Stomach smooth muscle (tissue), 2 donors: Measurements from ENCODE around the gene GOLGB1.
"Not testable (repeated sequence)": the region's sequence is repeated elsewhere in the genome, so short reads cannot be mapped to it uniquely, and the experiment has no call there.

ENCODE experiments used
- H3K27ac ChIP-seq: one replicate; pipeline ENCODE4 v1.7.0; 2013; ENCODE audit warnings: mild to moderate bottlenecking, low read length, inconsistent platforms
- H3K27me3 ChIP-seq, 2 donors: one replicate each; pipeline ENCODE4 v1.7.0; 2013; ENCODE audit warnings: low read length in 2 of 2; ENCODE audit not compliant: insufficient read depth in 2 of 2, control insufficient read depth in 1 of 2
- H3K36me3 ChIP-seq, 2 donors: one replicate each; pipeline ENCODE4 v1.7.0; 2013; ENCODE audit warnings: low read length in 2 of 2; ENCODE audit not compliant: control insufficient read depth in 2 of 2, insufficient read depth in 2 of 2
- H3K4me1 ChIP-seq: one replicate; pipeline ENCODE4 v1.7.0; 2013; ENCODE audit warnings: low read length; ENCODE audit not compliant: control insufficient read depth, insufficient read depth
- H3K4me3 ChIP-seq, 2 donors: one replicate each; pipeline ENCODE4 v1.7.0; 2013; ENCODE audit warnings: low read length in 2 of 2
- H3K9ac ChIP-seq, 2 donors: one replicate each; pipeline ENCODE4 v1.7.0; 2013; ENCODE audit warnings: low read length in 2 of 2, mild to moderate bottlenecking in 1 of 2
- H3K9me3 ChIP-seq, 2 donors: one replicate each; pipeline ENCODE4 v1.7.0; 2013; ENCODE audit warnings: low read length in 2 of 2; ENCODE audit not compliant: control insufficient read depth in 2 of 2
- donor health status: healthy.
- donor health status: Pancreatic carcinoma.

GOLGB1 gene

GRCh38 chr3:121743106-121743505 is 6.4 kb downstream of the GOLGB1 start:
- not testable (repeated sequence) for H3K9ac ChIP-seq, H3K36me3 ChIP-seq, H3K4me1 ChIP-seq, H3K4me3 ChIP-seq, H3K27ac ChIP-seq, H3K27me3 ChIP-seq, H3K9me3 ChIP-seq

- H3K9me3 ChIP-seq, result no peaks in the 10 kb centered on the region
- no peak overlapping the region for H3K4me3 ChIP-seq
- H3K4me1 ChIP-seq, result no peaks in the 10 kb centered on the region
- H3K27me3 ChIP-seq, result no peaks in the 10 kb centered on the region
- H3K36me3 ChIP-seq, result peaks cover 0 to 4% of the 10 kb centered on the region in 2 donors
- no peak overlapping the region for H3K27ac ChIP-seq
- no peak overlapping the region for H3K9ac ChIP-seq
Measured at GRCh38 chr3:121740896-121741295, 8.6 kb downstream of the GOLGB1 start.

GRCh38 chr3:121739902-121740301 is 9.6 kb downstream of the GOLGB1 start:
- Histone ChIP-seq H3K9me3 (no peaks in the 10 kb centered on the region), H3K27ac (no peak overlapping the region), H3K9ac (no peak overlapping the region), H3K4me1 (no peaks in the 10 kb centered on the region), H3K4me3 (no peak overlapping the region), H3K36me3 (peaks cover 0 to 4% of the 10 kb centered on the region in 2 donors), H3K27me3 (no peaks in the 10 kb centered on the region)

GRCh38 chr3:121737644-121738043 is 11.9 kb downstream of the GOLGB1 start:
- Histone ChIP-seq H3K4me1 (no peaks in the 10 kb centered on the region), H3K9ac (no peak overlapping the region), H3K9me3 (no peaks in the 10 kb centered on the region), H3K27me3 (no peaks in the 10 kb centered on the region), H3K4me3 (no peak overlapping the region), H3K27ac (no peak overlapping the region), H3K36me3 (peaks cover 0 to 4% of the 10 kb centered on the region in 2 donors)

GRCh38 chr3:121736112-121736511 is 13.4 kb downstream of the GOLGB1 start:
- H3K27ac ChIP-seq, result no peak overlapping the region
- no peaks in the 10 kb centered on the region for H3K4me1 ChIP-seq
- no peak overlapping the region for H3K9ac ChIP-seq
- no peaks in the 10 kb centered on the region for H3K27me3 ChIP-seq
- no peak overlapping the region for H3K4me3 ChIP-seq
- peaks cover 0 to 4% of the 10 kb centered on the region in 2 donors for H3K36me3 ChIP-seq
- no peaks in the 10 kb centered on the region for H3K9me3 ChIP-seq

GRCh38 chr3:121735047-121735696 is 14.4 kb downstream of the GOLGB1 start:
- no peaks in the 10 kb centered on the region for H3K4me1 ChIP-seq
- peaks cover 0 to 4% of the 10 kb centered on the region in 2 donors for H3K36me3 ChIP-seq

GRCh38 chr3:121730940-121731687 is 18.4 kb downstream of the GOLGB1 start:
- no peak overlapping the region for H3K27ac ChIP-seq

More at GRCh38 chr3:121735047-121735696, 14.4 kb downstream of the GOLGB1 start:
- Histone ChIP-seq H3K9me3 (no peaks in the 10 kb centered on the region), H3K9ac (no peak overlapping the region), H3K27ac (no peak overlapping the region), H3K4me3 (no peak overlapping the region), H3K27me3 (no peaks in the 10 kb centered on the region)

GRCh38 chr3:121724130-121724529 is 25.4 kb downstream of the GOLGB1 start:
- peaks cover 41 to 47% of the 10 kb centered on the region in 2 donors for H3K36me3 ChIP-seq
- H3K4me1 ChIP-seq, result no peaks in the 10 kb centered on the region
- no peak overlapping the region for H3K4me3 ChIP-seq
- no peaks in the 10 kb centered on the region for H3K9me3 ChIP-seq
- no peaks in the 10 kb centered on the region for H3K27me3 ChIP-seq
- H3K27ac ChIP-seq, result no peak overlapping the region
- no peak overlapping the region for H3K9ac ChIP-seq

More at GRCh38 chr3:121730940-121731687, 18.4 kb downstream of the GOLGB1 start:
- Histone ChIP-seq H3K9me3 (no peaks in the 10 kb centered on the region), H3K27me3 (no peaks in the 10 kb centered on the region), H3K36me3 (peaks cover 7 to 13% of the 10 kb centered on the region in 2 donors), H3K9ac (no peak overlapping the region), H3K4me3 (no peak overlapping the region), H3K4me1 (no peaks in the 10 kb centered on the region)

GRCh38 chr3:121723485-121723884 is 26.1 kb downstream of the GOLGB1 start:
- H3K9ac ChIP-seq, result no peak overlapping the region
- no peaks in the 10 kb centered on the region for H3K27me3 ChIP-seq
- H3K27ac ChIP-seq, result no peak overlapping the region
- H3K36me3 ChIP-seq, result peaks cover 43 to 52% of the 10 kb centered on the region in 2 donors
- no peak overlapping the region for H3K4me3 ChIP-seq
- H3K4me1 ChIP-seq, result no peaks in the 10 kb centered on the region
- H3K9me3 ChIP-seq, result no peaks in the 10 kb centered on the region

GRCh38 chr3:121722411-121722810 is 27.1 kb downstream of the GOLGB1 start:
- H3K27ac ChIP-seq, result no peak overlapping the region

GRCh38 chr3:121720163-121720562 is 29.4 kb downstream of the GOLGB1 start:
- Histone ChIP-seq H3K36me3 (peaks cover 52 to 62% of the 10 kb centered on the region in 2 donors), H3K4me3 (no peak overlapping the region), H3K4me1 (no peaks in the 10 kb centered on the region), H3K9ac (no peak overlapping the region), H3K27me3 (no peaks in the 10 kb centered on the region), H3K9me3 (no peaks in the 10 kb centered on the region), H3K27ac (no peak overlapping the region)

More at GRCh38 chr3:121722411-121722810, 27.1 kb downstream of the GOLGB1 start:
- Histone ChIP-seq H3K9ac (no peak overlapping the region), H3K4me1 (no peaks in the 10 kb centered on the region), H3K27me3 (no peaks in the 10 kb centered on the region), H3K9me3 (no peaks in the 10 kb centered on the region), H3K4me3 (no peak overlapping the region), H3K36me3 (peaks cover 47 to 54% of the 10 kb centered on the region in 2 donors)
